Panc1 (cell line): Measurements from ENCODE around the gene RNF144A. TPM values are rescaled to one million over a fixed set of nuclear protein-coding genes. Genes with fewer than 3 reads are reported as not detected.
"Not testable (repeated sequence)": the region's sequence is repeated elsewhere in the genome, so short reads cannot be mapped to it uniquely, and the experiment has no call there.

ENCODE experiments used
- ATAC-seq: fragments of 200-7000 bp; cut with Tn5 transposase; 2 replicates; pipeline ENCODE4 v1.9.1; 2020; ENCODE audit warnings: mild to moderate bottlenecking, moderate library complexity
- BruUV-seq: library from RNA; stranded (reverse); fragments of 400-500 nt; replicated peaks from 2 replicates; lab custom pipeline; 2021; lab: Mats Ljungman, UMichigan
- CTCF ChIA-PET: fragments of 300-600 bp; sonication (Branson Sonifier 250); formaldehyde crosslinking; loops from one replicate; lab custom pipeline; 2022; ENCODE audit warnings: antibody characterized with exemption; lab: Charles Lee
- POLR2A ChIA-PET: fragments of 300-600 bp; sonication (Branson Sonifier 250); formaldehyde crosslinking; loops from one replicate; lab custom pipeline; 2022; ENCODE audit warnings: antibody characterized with exemption; lab: Charles Lee
- DNase-seq: peaks from one replicate; pipeline ENCODE4 v3.0.0-alpha.2; 2010; ENCODE audit warnings: low read depth, low spot score
- H3K27ac ChIP-seq: 2 replicates; pipeline ENCODE4 v1.5.1; 2011; ENCODE audit warnings: mild to moderate bottlenecking, low read length, inconsistent platforms
- H3K27me3 ChIP-seq: fragments of 200-500 bp; sonication (Bioruptor generic); 2 replicates; pipeline ENCODE4 v1.6.0; 2014; ENCODE audit warnings: low read length, inconsistent platforms; ENCODE audit not compliant: control insufficient read depth, insufficient read depth
- H3K36me3 ChIP-seq: fragments of 200-500 bp; sonication (Bioruptor generic); 2 replicates; pipeline ENCODE4 v1.5.1; 2014; ENCODE audit warnings: inconsistent platforms, mild to moderate bottlenecking, low read length, moderate library complexity; ENCODE audit not compliant: control insufficient read depth, insufficient read depth
- H3K4me1 ChIP-seq: 2 replicates; pipeline ENCODE4 v1.5.1; 2011; ENCODE audit warnings: inconsistent platforms, mild to moderate bottlenecking, low read length, moderate library complexity; ENCODE audit not compliant: control insufficient read depth, insufficient read depth
- H3K4me3 ChIP-seq, 2 experiments: 2 replicates each; pipeline ENCODE4 v1.5.1; 2011 to 2012; ENCODE audit warnings: low read depth in 2 of 2, low read length in 2 of 2, mild to moderate bottlenecking in 2 of 2, inconsistent platforms in 1 of 2, moderate library complexity in 1 of 2
- H3K9me3 ChIP-seq: fragments of 200-500 bp; sonication (Bioruptor generic); 2 replicates; pipeline ENCODE4 v1.5.1; 2014; ENCODE audit warnings: low read depth, mild to moderate bottlenecking, inconsistent platforms, low read length, moderate library complexity; ENCODE audit not compliant: control insufficient read depth, insufficient read depth
- POLR2AphosphoS5 ChIP-seq: IDR thresholded peaks from 2 replicates; pipeline ENCODE4 v1.6.1; 2012; ENCODE audit warnings: mild to moderate bottlenecking, low read depth, low read length, moderate library complexity
- REST ChIP-seq, 2 experiments: IDR thresholded peaks; 2 replicates each; pipeline ENCODE4 v1.6.1; 2011 to 2012; ENCODE audit warnings: low read depth in 2 of 2, control low read depth in 1 of 2, low read length in 1 of 2, mild to moderate bottlenecking in 1 of 2, moderate library complexity in 1 of 2; ENCODE audit not compliant: insufficient read depth in 1 of 2
- SIN3A ChIP-seq: IDR thresholded peaks from 2 replicates; pipeline ENCODE4 v1.6.1; 2012; ENCODE audit warnings: low read depth, mild to moderate bottlenecking, low read length, moderate library complexity, borderline replicate concordance; ENCODE audit not compliant: insufficient read depth
- TCF7L2 ChIP-seq: IDR thresholded peaks from 2 replicates; pipeline ENCODE4 v1.6.1; 2011; ENCODE audit warnings: mild to moderate bottlenecking, low read depth, low read length, inconsistent platforms
- in situ Hi-C: cut with HindIII; loops from 2 replicates; pipeline ENCODE4 v1.10.0; 2016; ENCODE audit warnings: low sequenced_read_pairs, low pct_unique_long_range_greater_than_20kb
- intact Hi-C: fragments of 100-400 bp; cut with micrococcal nuclease; formaldehyde crosslinking; loops from one replicate; pipeline ENCODE4 v1.10.0; 2022; ENCODE audit not compliant: unreplicated experiment
- total RNA-seq: library from RNA; stranded (reverse); gene quantifications from one replicate; pipeline ENCODE4 v1.2.1, GENCODE V29; 2021; ENCODE audit not compliant: unreplicated experiment
- TF ChIP-seq, protein P1 (sequence below): fragments of 450-650 bp; IDR thresholded peaks from 2 replicates; pipeline ENCODE4 v1.5.1; 2017; ENCODE audit warnings: mild to moderate bottlenecking

Gene RNF144A
- total RNA-seq, 1 experiment from 2014 or later, result 5.4 TPM

DNA sequence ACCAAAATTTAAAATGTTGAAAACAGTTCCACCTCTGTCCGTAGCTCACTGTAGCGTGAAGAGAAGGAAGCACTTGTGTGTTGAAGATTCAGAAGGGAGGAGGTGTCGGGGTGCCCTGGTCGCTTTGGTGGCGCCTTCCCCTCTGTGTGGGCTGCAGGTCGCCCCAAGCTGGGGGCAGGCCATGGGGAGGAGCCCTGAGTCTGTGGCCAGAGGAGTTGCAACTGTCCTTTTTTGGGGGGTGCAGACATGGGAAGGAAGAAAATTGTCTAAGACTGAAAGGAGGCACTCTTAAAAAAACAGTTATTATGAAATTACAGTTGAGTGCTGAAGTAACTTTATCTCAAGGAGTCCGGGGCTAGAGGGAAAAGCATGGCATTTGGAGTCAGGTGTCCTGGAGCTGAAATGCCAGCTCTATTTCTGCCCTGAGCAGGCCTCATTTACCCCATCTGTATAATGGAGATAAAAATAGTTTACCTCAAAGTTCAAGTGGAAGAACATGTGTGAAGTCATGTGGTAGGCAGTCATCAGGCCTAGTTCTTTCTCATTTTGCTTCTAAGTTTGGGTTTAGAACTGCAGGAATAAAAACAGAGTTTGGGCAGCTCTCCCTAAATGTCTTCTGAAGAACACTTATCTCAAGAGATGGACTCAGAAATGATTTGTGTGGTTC is 82.1 kb downstream of the RNF144A start:
- no TSS peak for BruUV-seq
- no peaks in the 10 kb centered on the region for H3K4me1 ChIP-seq
- intact Hi-C loops, result no loop called here
- no peaks in the 10 kb centered on the region for H3K36me3 ChIP-seq
- no peak overlapping the region for H3K4me3 ChIP-seq
- H3K27ac ChIP-seq, result no peak overlapping the region
- H3K27me3 ChIP-seq, result no peaks in the 10 kb centered on the region
- POLR2A ChIA-PET, result no interaction called here
- DNase-seq (no peak), ATAC-seq (no peak)
- in situ Hi-C loops, result no loop called here
- H3K9me3 ChIP-seq, result no peaks in the 10 kb centered on the region
- TF ChIP-seq, protein P1, sequence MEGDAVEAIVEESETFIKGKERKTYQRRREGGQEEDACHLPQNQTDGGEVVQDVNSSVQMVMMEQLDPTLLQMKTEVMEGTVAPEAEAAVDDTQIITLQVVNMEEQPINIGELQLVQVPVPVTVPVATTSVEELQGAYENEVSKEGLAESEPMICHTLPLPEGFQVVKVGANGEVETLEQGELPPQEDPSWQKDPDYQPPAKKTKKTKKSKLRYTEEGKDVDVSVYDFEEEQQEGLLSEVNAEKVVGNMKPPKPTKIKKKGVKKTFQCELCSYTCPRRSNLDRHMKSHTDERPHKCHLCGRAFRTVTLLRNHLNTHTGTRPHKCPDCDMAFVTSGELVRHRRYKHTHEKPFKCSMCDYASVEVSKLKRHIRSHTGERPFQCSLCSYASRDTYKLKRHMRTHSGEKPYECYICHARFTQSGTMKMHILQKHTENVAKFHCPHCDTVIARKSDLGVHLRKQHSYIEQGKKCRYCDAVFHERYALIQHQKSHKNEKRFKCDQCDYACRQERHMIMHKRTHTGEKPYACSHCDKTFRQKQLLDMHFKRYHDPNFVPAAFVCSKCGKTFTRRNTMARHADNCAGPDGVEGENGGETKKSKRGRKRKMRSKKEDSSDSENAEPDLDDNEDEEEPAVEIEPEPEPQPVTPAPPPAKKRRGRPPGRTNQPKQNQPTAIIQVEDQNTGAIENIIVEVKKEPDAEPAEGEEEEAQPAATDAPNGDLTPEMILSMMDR, result no peak
- TF ChIP-seq POLR2AphosphoS5, result no peak
- TF ChIP-seq SIN3A, result no peak
- TF ChIP-seq REST (IDR thresholded peaks at IDR 0.05; ENCODE audit: insufficient read depth in 1 of 2, low read depth in 2 of 2, low read length in 1 of 2), result no peak
- TF ChIP-seq TCF7L2, result no peak
- CTCF ChIA-PET, result no interaction called here

DNA sequence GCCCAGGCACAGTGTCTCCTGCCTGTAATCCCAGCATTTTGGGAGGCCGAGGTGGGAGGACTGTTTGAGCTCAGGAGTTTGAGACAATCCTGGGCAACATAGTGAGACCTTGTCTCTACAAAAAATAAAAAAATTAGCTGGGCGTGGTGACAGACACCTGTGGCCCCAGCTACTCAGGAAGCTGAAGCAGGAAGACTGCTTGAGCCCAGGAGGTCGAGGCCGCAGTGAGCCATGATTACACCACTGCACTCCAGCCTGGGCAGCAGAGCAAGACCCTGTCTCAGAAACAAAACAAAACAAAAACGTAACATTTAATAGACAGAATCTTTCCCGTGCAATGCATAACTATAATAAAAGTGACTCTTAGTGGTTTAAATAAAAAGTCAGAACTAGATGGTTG is 84.2 kb downstream of the RNF144A start:
- in situ Hi-C loops, POLR2A ChIA-PET, ATAC-seq, H3K27me3 ChIP-seq, H3K27ac ChIP-seq, DNase-seq, H3K4me1 ChIP-seq, H3K9me3 ChIP-seq, H3K4me3 ChIP-seq, intact Hi-C loops, H3K36me3 ChIP-seq, CTCF ChIA-PET, BruUV-seq: not testable (repeated sequence)

DNA sequence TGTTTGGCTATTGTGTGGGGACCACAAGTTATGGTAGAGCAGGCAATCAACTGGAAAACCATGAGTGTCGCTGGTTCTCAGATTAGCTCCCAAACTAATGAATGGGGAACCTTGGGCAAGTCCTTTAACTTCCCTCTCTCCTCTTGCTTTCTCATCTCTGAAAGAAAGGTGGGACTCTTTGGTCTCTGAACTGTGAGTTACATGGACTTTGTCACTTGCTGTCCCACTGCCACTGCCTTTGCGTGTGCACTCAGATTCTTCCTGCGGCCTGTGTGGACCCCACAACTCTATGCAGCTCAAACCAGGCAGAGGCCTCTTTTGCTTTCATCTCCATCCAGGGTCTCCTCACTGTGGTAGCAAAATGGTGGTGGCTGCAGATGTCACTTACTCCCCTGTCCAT is 86.7 kb downstream of the RNF144A start:
- CTCF ChIA-PET, result no interaction called here
- Histone ChIP-seq H3K27ac (no peak overlapping the region), H3K27me3 (no peaks in the 10 kb centered on the region), H3K4me3 (no peak overlapping the region), H3K9me3 (no peaks in the 10 kb centered on the region), H3K4me1 (no peaks in the 10 kb centered on the region), H3K36me3 (no peaks in the 10 kb centered on the region)
- POLR2A ChIA-PET, result no interaction called here
- DNase-seq (no peak), ATAC-seq (no peak)
- TF ChIP-seq REST (IDR thresholded peaks at IDR 0.05; ENCODE audit: insufficient read depth in 1 of 2, low read depth in 2 of 2, low read length in 1 of 2) (no peak), TCF7L2 (no peak), POLR2AphosphoS5 (no peak), SIN3A (no peak)
- TF ChIP-seq, protein P1, result no peak
- in situ Hi-C loops, result no loop called here
- intact Hi-C loops, result no loop called here
- no TSS peak for BruUV-seq
